Aorta (tissue), 5 donors: ENCODE data around the gene PKP3. TPM values are rescaled to one million over a fixed set of nuclear protein-coding genes. Genes with fewer than 3 reads are reported as not detected.
"Not testable (repeated sequence)": the region's sequence is repeated elsewhere in the genome, so short reads cannot be mapped to it uniquely, and the experiment has no call there.

ENCODE experiments used
- ATAC-seq: fragments of 200-7000 bp; cut with Tn5 transposase; one replicate; pipeline ENCODE4 v1.9.1; 2022; ENCODE audit warnings: moderate library complexity; ENCODE audit not compliant: low FRiP score
- DNase-seq, 2 donors: peaks; one replicate each; pipeline ENCODE4 v3.0.0-alpha.2; 2020
- H3K27ac ChIP-seq, 2 donors: one replicate each; pipeline ENCODE4 v1.5.1; 2013; ENCODE audit warnings: low read length in 2 of 2, mild to moderate bottlenecking in 2 of 2, moderate library complexity in 2 of 2, control low read depth in 1 of 2, inconsistent platforms in 1 of 2, low read depth in 1 of 2
- H3K27me3 ChIP-seq, 2 donors: one replicate each; pipeline ENCODE4 v1.6.1; 2013; ENCODE audit warnings: control low read depth in 1 of 2, low read length in 1 of 2, mild to moderate bottlenecking in 1 of 2, moderate library complexity in 1 of 2; ENCODE audit not compliant: insufficient read depth in 2 of 2, control insufficient read depth in 1 of 2
- H3K36me3 ChIP-seq, 2 donors: one replicate each; pipeline ENCODE4 v1.6.1; 2013; ENCODE audit warnings: control low read depth in 1 of 2, low read length in 1 of 2, mild to moderate bottlenecking in 1 of 2; ENCODE audit not compliant: insufficient read depth in 2 of 2, control insufficient read depth in 1 of 2
- H3K4me1 ChIP-seq, 2 donors: one replicate each; pipeline ENCODE4 v1.6.1; 2013; ENCODE audit warnings: low read length in 2 of 2, control low read depth in 1 of 2, mild to moderate bottlenecking in 1 of 2, moderate library complexity in 1 of 2; ENCODE audit not compliant: insufficient read depth in 2 of 2, control insufficient read depth in 1 of 2
- H3K4me3 ChIP-seq, 2 donors: one replicate each; pipeline ENCODE4 v1.5.1; 2013; ENCODE audit warnings: low read length in 2 of 2, control low read depth in 1 of 2, mild to moderate bottlenecking in 1 of 2
- H3K9me3 ChIP-seq: one replicate; pipeline ENCODE4 v1.6.1; 2013; ENCODE audit warnings: mild to moderate bottlenecking, low read length; ENCODE audit not compliant: control insufficient read depth
- WGBS, 2 donors: extraction: QIAGEN DNeasy Blood & Tissue Kit; methylation state at CpG; one replicate each; pipeline ENCODE4 v1.1.7; 2013; 5-methylcytosine and 5-hydroxymethylcytosine counted together
- intact Hi-C, 2 donors: fragments of 100-400 bp; cut with DNase I; formaldehyde crosslinking; loops; one replicate each; pipeline versions ENCODE4 v1.14.2 to v1.15.0; 2022
- polyA plus RNA-seq, 2 donors: library from polyadenylated mRNA; stranded (reverse); fragments of 200-250 nt; gene quantifications; one replicate each; pipeline ENCODE4 v1.2.3, GENCODE V29; 2013
- total RNA-seq, 2 donors: library from RNA; stranded (reverse); fragmentation: NEBNext Ultra II Directional; extraction: Animal tissue kit (Norgen Biotek cat#: 25700); gene quantifications; one replicate each; pipeline ENCODE4 v1.2.1, GENCODE V29; 2021
- donor health status: healthy with polysubstance abuse.
- donor health status: Bipolar disorder and iron deficiency.
- donor health status: DM: no; HTN: no; CAD: no.
- donor health status: DM: no; HTN: no; CAD: no.
- donor health status: DM: yes; HTN: yes; CAD: no.

The PKP3 gene
- total and polyA plus RNA-seq, 4 donors = 0.05 to 10.9 (median 0.42) TPM; not detected in 1

DNA sequence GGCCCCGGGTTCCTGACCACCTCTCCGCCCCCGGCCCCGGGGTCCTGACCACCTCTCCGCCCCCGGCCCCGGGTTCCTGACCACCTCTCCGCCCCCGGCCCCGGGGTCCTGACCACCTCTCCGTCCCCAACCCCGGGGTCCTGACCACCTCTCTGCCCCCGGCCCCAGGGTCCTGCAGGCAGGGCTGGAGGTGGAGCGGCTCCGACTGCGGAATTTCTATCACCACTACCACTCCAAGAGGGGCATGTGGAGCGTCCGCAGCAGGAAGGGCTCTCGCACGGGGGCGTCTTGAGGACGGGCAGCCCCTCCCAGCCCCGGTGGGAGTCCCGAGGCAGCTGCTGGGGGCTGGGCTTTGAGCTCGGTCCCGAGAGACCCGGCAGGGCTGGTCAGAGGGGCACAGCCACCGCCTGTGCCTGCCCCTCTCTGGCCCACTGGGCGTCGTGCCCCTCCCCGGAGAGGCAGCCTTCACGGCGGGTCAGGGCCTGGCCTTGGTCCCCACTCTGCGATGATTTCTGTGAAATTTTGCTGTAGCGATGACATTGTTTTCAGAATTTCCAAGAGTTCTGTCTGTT, 12.4 kb upstream of the PKP3 start:
- peaks cover 2% of the 10 kb centered on the region for H3K9me3 ChIP-seq
- 82 to 83% methylated on average over 28 to 31 of the region's 35 CpGs for WGBS, 2 donors
- intact Hi-C loops = no loop called here
- ATAC-seq (no peak), DNase-seq (no peak)
- H3K4me1 ChIP-seq = no peaks in the 10 kb centered on the region
- H3K36me3 ChIP-seq = no peaks in the 10 kb centered on the region
- H3K4me3 ChIP-seq = no peak overlapping the region
- no peaks in the 10 kb centered on the region for H3K27me3 ChIP-seq
- no peak overlapping the region for H3K27ac ChIP-seq

GRCh38 chr11:382081-382629, 11.9 kb upstream of the PKP3 start:
- Histone ChIP-seq H3K36me3 (no peaks in the 10 kb centered on the region), H3K9me3 (peaks cover 2% of the 10 kb centered on the region), H3K27me3 (no peaks in the 10 kb centered on the region), H3K4me1 (no peaks in the 10 kb centered on the region), H3K4me3 (no peak overlapping the region), H3K27ac (no peak overlapping the region)
- intact Hi-C loops = no loop called here
- DNase-seq = no peak
- WGBS, 2 donors = 83% methylated on average over 11 of the region's 11 CpGs
- ATAC-seq = no peak

DNA sequence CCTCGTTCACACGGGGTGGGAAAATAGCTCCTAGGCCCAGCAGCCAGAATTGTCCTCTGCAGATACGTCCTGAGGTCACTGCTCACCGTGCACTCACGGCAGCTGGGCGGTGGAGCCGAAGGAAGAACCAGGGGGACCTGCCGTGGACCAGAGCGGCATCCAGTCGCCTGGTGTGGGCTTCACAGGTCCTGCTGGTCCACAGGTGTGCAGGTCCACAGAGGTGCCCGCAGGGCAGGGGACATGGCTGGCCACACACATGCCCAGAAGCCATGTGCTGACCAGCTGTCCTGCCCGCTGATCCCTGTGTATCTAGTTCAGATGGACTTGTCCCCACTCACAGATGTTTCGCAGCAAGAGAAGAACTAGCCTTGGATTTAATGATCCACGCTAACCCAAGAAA, 10.6 kb upstream of the PKP3 start:
- ATAC-seq (no peak), DNase-seq (no peak)
- H3K4me3 ChIP-seq = no peak overlapping the region
- H3K9me3 ChIP-seq = peaks cover 2% of the 10 kb centered on the region
- H3K4me1 ChIP-seq = no peaks in the 10 kb centered on the region
- no peak overlapping the region for H3K27ac ChIP-seq
- intact Hi-C loops = no loop called here
- H3K27me3 ChIP-seq = no peaks in the 10 kb centered on the region
- H3K36me3 ChIP-seq = no peaks in the 10 kb centered on the region
- WGBS, 2 donors = 88 to 92% methylated on average over 14 of the region's 14 CpGs

GRCh38 chr11:384511-384910, 9.5 kb upstream of the PKP3 start:
- DNase-seq = no peak
- intact Hi-C loops = no loop called here
- peaks cover 2% of the 10 kb centered on the region for H3K9me3 ChIP-seq
- no peak for ATAC-seq
- H3K27ac ChIP-seq = no peak overlapping the region
- H3K36me3 ChIP-seq = no peaks in the 10 kb centered on the region
- H3K27me3 ChIP-seq = no peaks in the 10 kb centered on the region
- no peaks in the 10 kb centered on the region for H3K4me1 ChIP-seq
- no peak overlapping the region for H3K4me3 ChIP-seq
- 77 to 92% methylated on average over 8 to 16 of the region's 16 CpGs for WGBS, 2 donors

GRCh38 chr11:385594-386351, 8.2 kb upstream of the PKP3 start:
- 92 to 96% methylated on average over 18 to 19 of the region's 19 CpGs for WGBS, 2 donors
- H3K36me3 ChIP-seq = no peaks in the 10 kb centered on the region
- no peak overlapping the region for H3K27ac ChIP-seq
- no peaks in the 10 kb centered on the region for H3K27me3 ChIP-seq
- H3K4me3 ChIP-seq = no peak overlapping the region
- intact Hi-C loops = no loop called here
- DNase-seq (no peak), ATAC-seq (no peak)
- no peaks in the 10 kb centered on the region for H3K4me1 ChIP-seq
- H3K9me3 ChIP-seq = peaks cover 2% of the 10 kb centered on the region

DNA sequence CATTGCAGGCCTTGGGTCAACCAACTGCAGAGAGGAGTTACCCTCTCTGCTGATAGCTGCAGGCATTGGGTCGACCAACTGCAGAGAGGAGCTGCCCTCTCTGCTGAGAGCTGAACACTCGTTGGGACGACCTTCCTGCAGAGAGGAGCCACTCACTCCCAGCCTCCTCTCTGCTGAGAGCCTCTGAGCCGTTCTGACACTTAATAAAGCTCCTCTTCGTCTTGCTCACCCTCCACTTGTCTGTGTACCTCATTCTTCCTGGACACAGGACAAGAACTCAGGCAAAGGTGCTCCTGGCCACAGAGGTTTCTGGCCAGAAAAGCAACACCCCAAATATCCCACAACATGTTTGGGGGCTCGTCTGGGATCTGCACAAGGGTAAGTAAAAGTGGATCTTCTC, 7.5 kb upstream of the PKP3 start:
- intact Hi-C loops = no loop called here
- Histone ChIP-seq H3K4me1 (no peaks in the 10 kb centered on the region), H3K27ac (no peak overlapping the region), H3K9me3 (peaks cover 2% of the 10 kb centered on the region), H3K36me3 (no peaks in the 10 kb centered on the region), H3K27me3 (no peaks in the 10 kb centered on the region), H3K4me3 (no peak overlapping the region)
- DNase-seq (no peak), ATAC-seq (no peak)
- 93% methylated on average over 6 of the region's 6 CpGs for WGBS, 2 donors

- Histone ChIP-seq H3K27ac (no peak overlapping the region), H3K9me3 (peaks cover 2% of the 10 kb centered on the region), H3K27me3 (no peaks in the 10 kb centered on the region), H3K36me3 (no peaks in the 10 kb centered on the region), H3K4me3 (no peak overlapping the region), H3K4me1 (no peaks in the 10 kb centered on the region)
- intact Hi-C loops = no loop called here
- ATAC-seq = no peak
- 63 to 70% methylated on average over 4 of the region's 4 CpGs for WGBS, 2 donors
- DNase-seq = no peak
These were observed 6.7 kb upstream of the PKP3 start for GRCh38 chr11:387193-387793.

DNA sequence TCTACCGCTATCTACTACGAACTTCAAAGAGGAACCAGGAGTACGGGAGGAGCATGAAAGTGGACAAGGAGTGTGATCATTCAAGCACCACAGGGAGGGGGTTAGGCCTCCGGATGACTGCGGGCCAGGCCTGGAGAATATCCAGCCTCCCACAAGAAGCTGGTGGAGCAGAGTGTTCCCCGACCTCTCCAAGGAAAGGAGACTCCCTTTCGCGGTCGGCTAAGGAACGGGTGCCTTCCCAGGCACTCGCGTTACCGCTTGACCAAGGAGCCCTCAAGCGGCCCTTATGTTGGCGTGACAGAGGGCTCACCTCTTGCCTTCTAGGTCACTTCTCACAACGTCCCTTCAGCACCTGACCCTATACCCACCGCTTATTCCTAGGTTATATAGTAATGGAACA, 4.6 kb upstream of the PKP3 start:
- intact Hi-C loops = not testable (repeated sequence)

More for the DNA sequence above, 4.6 kb upstream of the PKP3 start:
- not testable (repeated sequence) for H3K36me3 ChIP-seq, H3K27ac ChIP-seq, H3K27me3 ChIP-seq, H3K4me1 ChIP-seq, H3K4me3 ChIP-seq, H3K9me3 ChIP-seq, DNase-seq, ATAC-seq
- 70 to 79% methylated on average over 9 to 17 of the region's 17 CpGs for WGBS, 2 donors
